ENCODE measurements around the gene DSTN.

GRCh38 chr20:17542993-17543412 lies 26.9 kb upstream of the DSTN start:
- TF ChIP-seq CTCF (IDR thresholded peaks at IDR 0.05) (no peak), POLR2A (IDR thresholded peaks at IDR 0.05) (no peak)

All from Peyer's patch (tissue), 4 donors.